Caki2 (cell line): ENCODE data around the gene WDFY4. TPM values are rescaled to one million over a fixed set of nuclear protein-coding genes. Genes with fewer than 3 reads are reported as not detected.

ENCODE experiments used
- DNase-seq: peaks from one replicate; pipeline ENCODE4 v3.0.0-alpha.2; 2015; ENCODE audit warnings: low read depth
- in situ Hi-C: cut with HindIII; loops from 2 replicates; pipeline ENCODE4 v1.10.0; 2016; ENCODE audit warnings: low sequenced_read_pairs, low pct_unique_long_range_greater_than_20kb, mixed read lengths
- total RNA-seq: library from RNA; depleted of rRNA; stranded (reverse); fragments of >200 nt; shearing (Covaris generic); gene quantifications from 2 replicates; pipeline ENCODE4 v1.2.3, GENCODE V29; 2014; ENCODE audit warnings: low replicate concordance

WDFY4 gene
- total RNA-seq, 1 experiment from 2014 or later: not detected

GRCh38 chr10:48652344-48652743 is 32.3 kb upstream of the WDFY4 start:
- in situ Hi-C loops: no loop called here
- no peak for DNase-seq

GRCh38 chr10:48653347-48653746 is 31.3 kb upstream of the WDFY4 start:
- in situ Hi-C loops: no loop called here
- no peak for DNase-seq

DNA sequence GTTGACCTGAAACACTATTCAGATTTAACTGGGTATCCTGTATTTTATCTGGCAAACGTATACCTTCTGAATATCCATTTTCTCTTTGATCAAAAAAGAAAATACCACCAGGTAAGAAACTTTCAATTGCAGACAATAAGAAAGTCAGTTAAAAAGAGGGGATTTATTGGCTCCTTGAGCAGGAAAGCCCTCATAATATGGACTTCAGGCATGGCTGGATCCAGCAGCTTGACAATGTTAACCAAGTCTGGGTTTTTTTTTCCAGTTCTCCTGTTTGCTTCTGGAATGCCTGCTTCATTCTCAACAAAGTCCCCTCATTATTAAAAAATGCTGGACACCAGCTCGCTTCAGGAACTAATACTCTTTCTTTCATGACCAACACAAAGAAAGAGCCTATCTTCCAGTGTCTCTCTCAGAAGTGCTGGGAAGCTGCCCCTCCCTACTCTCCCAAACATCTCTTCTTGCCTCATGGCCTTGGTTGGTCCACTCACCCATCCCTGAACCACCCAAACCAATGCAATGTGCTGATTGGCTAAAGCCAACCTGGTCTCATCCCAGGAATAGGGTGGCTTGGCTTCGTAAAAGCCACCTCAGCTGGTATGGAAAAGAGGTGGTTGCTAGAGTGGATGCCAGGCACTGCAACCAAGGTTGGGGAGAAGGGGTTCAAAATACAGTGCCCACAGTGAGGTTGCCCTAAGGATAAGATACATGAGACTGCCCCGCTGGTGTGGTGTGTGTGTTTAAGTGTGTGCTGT is 30.6 kb upstream of the WDFY4 start:
- in situ Hi-C loops: no loop called here
- no peak for DNase-seq

GRCh38 chr10:48655411-48656240 is 29.0 kb upstream of the WDFY4 start:
- in situ Hi-C loops: no loop called here
- peak; percentile 82 for DNase-seq

- peak; percentile 90 for DNase-seq
- in situ Hi-C loops: no loop called here
Observed at GRCh38 chr10:48656241-48656913, 28.3 kb upstream of the WDFY4 start.

DNA sequence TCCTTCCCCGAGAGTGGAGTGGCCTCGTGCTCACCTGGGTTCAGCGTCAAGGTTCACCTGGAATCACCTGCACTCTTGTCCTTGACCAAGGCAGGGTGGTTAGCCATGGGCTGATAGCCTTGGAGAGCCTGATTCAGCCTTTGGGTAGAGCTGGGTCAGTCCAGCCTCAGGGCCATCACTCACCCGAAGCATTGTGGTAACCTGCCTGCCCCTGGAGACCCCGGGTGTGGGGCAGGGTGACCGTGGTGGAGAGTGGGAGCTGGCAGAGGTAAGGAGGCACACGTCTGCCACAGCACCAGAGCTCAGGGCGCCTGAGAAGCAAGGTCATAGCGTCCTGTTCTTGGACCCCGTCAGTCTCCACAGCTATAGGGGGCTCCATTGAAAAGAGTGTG is 27.8 kb upstream of the WDFY4 start:
- in situ Hi-C loops: no loop called here

GRCh38 chr10:48657416-48657815 is 27.3 kb upstream of the WDFY4 start:
- in situ Hi-C loops: no loop called here
- DNase-seq: no peak

More for the DNA sequence above, 27.8 kb upstream of the WDFY4 start:
- no peak for DNase-seq

DNA sequence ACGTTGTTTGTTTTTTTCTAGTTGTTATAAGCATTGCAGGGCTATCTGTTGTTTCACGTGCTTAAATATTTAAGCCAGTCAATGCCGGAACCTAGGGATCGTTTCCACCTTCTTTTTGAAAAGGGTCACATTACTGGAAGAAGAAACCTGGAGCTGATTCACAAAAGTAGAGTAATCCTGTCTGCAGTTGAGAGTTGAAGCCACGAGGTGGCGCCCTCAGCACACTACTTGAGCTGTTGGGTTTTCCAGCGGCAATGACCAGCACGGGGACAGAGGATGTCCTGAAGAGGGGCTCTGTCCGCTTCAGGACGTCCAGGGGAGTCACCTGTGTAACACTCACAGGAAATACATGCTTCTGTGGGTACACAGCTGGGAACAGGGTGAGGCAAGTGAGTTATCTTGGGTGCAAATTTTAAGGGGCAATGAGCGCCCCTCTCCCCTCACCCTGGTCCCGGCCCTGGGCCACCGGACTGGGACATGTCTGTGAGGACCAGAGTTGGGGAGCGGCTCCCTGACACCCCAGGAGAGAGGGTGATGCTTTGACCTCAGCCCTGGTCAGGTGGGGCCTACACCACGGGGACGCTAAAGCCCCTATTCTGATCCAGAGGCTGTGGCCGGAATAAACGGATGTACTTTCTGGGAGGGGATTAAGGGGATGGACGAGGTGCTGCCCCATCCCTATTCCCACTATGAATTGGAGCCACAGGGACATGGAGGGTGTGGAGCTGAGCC is 26.3 kb upstream of the WDFY4 start:
- DNase-seq: peak; percentile 45
- in situ Hi-C loops: no loop called here

GRCh38 chr10:48658975-48659269 is 25.8 kb upstream of the WDFY4 start:
- in situ Hi-C loops: no loop called here
- no peak for DNase-seq

DNA sequence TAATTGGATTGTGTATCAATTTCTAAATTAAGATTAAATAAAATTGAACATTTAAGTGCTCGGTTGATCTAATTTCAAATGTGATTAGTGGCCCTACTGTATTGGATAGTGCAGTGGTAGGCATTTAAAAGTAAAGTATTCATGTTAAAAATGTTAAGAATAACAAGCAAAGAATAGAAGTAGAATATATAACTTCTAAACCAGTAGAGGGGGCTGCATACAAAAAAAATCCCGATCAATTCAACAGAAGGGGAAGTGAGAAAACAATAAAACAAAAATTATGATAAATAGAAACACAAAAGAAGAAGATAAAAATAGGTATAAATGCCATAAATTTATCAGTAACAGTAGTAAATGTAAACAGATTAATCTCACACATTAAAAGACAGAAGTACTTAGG is 24.9 kb upstream of the WDFY4 start:
- no peak for DNase-seq
- in situ Hi-C loops: no loop called here

DNA sequence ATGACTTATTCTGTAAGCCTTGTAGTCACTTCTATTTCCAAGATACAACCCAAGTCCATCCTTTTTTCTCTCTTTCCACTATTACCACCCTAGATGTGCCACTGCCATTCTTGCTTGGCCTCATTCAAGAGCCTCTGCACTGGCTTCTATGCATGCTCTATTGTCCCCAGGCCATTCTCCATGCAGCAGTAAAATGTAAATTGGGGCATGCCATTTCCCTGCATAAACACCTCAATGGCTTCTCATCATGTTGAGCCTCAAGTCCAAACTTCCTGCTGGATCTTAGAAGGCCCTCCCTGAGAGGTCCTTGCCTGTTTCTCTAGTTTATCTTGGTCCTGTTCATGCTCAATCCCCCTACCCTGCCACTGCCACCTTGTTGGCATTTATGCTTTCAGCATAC is 23.2 kb upstream of the WDFY4 start:
- no peak for DNase-seq
- in situ Hi-C loops: no loop called here

DNA sequence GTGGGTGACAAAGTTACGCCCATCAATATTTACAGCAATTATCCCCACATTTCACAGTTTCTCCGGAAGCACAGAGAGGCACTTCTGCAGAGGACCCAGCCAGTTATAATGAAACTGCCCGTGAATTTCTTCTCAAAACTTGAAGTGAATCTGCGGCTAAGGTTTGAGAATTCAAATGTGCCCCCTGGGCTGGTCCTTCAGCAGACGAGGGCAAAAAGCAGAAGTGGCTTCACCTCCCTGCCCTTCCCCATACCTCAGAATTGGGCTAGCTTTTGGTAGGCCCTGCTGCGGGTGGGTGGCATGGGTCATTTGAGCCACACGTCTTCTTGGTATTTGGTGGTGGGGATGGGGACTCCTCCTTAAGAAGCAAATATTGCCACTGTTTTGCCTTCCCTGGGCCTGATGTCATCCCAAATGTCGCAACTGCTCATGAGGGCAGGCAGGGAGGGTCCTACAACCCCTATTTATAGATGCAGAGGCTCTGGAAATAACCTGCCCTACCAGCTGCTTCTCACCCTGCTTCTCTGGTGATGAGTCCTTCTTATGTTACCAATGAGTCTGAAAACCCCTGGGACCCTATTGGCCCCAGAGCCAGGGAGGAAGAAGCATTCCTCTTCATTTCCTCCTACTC is 16.6 kb upstream of the WDFY4 start:
- DNase-seq: no peak
- in situ Hi-C loops: no loop called here

- DNase-seq: no peak
- in situ Hi-C loops: no loop called here
Observed at GRCh38 chr10:48670978-48671913, 13.4 kb upstream of the WDFY4 start.

DNA sequence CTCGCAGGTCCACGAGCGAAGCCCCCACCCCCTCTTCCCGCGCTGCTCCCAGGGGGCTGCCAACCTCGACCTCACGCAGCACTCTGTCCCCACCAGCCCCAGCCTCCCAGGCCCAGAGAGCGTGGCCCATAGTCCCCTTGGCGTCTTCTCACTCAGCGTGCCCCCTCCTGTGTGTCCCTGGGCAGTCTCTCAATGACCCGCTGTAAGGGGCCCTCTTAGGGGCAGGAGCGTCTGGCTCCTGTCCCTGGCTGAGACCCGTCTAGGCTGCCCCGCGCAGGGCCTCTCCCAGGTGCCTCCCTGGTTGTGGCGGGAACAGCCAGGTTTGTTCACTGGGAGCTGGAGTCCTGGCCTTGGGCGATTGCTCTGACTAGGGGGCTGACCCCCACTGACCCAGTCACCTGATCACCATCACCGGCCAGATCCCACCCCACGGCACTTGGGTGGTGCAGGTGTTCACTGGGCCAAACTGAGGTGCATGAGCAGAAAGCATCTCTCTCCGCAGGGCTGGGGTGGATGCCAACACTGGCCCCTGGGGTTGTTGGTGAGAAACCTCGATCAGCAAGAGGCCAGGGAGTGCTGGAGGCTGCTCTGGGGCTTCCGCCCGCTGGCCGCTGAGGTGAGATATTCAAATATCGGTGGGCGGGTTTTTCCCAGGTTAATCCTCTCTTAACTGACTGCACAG is 12.6 kb upstream of the WDFY4 start:
- in situ Hi-C loops: no loop called here
- no peak for DNase-seq

GRCh38 chr10:48672596-48673265 is 11.9 kb upstream of the WDFY4 start:
- in situ Hi-C loops: no loop called here

GRCh38 chr10:48677625-48678024 is 7.0 kb upstream of the WDFY4 start:
- in situ Hi-C loops: no loop called here

More at GRCh38 chr10:48672596-48673265, 11.9 kb upstream of the WDFY4 start:
- no peak for DNase-seq

More at GRCh38 chr10:48677625-48678024, 7.0 kb upstream of the WDFY4 start:
- DNase-seq: no peak
